ENCODE results near the gene SEMA5A.

GRCh38 chr5:9582406-9582805 is 36.5 kb upstream of the SEMA5A start:
- TF ChIP-seq CTCF (IDR thresholded peaks at IDR 0.05), result no peak
- no peak for TF ChIP-seq POLR2AphosphoS5 (IDR thresholded peaks at IDR 0.05; ENCODE audit: low read depth, low read length)
- no peak for TF ChIP-seq JUND (IDR thresholded peaks at IDR 0.05)
